ENCODE data around the gene ZC2HC1B.

The ZC2HC1B gene

DNA sequence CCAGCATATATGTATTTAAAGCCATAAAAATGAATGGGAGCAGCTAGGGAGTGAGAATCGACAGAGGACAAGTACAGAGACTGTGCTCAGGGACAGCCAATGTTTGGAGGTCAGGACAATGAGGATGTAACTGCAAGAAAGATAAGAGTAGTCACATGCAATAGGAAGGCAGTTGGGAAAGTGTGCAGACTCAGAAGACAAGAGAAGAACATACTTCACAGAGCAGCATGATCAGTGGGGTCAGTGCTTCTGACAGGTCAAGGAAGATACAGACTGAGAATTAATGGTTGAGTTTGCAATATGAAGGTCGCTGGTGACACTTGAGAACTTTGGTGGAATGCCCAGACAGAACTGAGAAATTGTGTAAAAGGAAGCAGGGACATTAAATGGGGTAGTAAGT is 118.7 kb downstream of the ZC2HC1B start:
- Histone ChIP-seq H3K36me3 (ENCODE audit: control insufficient read depth, insufficient read depth, low read length) (no peaks in the 10 kb centered on the region), H3K4me3 (replicated peaks; ENCODE audit: low read depth, low read length) (no peak overlapping the region), H3K27me3 (replicated peaks; ENCODE audit: control insufficient read depth, insufficient read depth, low read length) (no peaks in the 10 kb centered on the region)
- no peak for DNase-seq (ENCODE audit: extremely low read depth, insufficient read length)
- TF ChIP-seq, protein P1, sequence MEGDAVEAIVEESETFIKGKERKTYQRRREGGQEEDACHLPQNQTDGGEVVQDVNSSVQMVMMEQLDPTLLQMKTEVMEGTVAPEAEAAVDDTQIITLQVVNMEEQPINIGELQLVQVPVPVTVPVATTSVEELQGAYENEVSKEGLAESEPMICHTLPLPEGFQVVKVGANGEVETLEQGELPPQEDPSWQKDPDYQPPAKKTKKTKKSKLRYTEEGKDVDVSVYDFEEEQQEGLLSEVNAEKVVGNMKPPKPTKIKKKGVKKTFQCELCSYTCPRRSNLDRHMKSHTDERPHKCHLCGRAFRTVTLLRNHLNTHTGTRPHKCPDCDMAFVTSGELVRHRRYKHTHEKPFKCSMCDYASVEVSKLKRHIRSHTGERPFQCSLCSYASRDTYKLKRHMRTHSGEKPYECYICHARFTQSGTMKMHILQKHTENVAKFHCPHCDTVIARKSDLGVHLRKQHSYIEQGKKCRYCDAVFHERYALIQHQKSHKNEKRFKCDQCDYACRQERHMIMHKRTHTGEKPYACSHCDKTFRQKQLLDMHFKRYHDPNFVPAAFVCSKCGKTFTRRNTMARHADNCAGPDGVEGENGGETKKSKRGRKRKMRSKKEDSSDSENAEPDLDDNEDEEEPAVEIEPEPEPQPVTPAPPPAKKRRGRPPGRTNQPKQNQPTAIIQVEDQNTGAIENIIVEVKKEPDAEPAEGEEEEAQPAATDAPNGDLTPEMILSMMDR (IDR thresholded peaks at IDR 0.05; ENCODE audit: insufficient read depth, low read length, poor library complexity, severe bottlenecking): no peak

DNA sequence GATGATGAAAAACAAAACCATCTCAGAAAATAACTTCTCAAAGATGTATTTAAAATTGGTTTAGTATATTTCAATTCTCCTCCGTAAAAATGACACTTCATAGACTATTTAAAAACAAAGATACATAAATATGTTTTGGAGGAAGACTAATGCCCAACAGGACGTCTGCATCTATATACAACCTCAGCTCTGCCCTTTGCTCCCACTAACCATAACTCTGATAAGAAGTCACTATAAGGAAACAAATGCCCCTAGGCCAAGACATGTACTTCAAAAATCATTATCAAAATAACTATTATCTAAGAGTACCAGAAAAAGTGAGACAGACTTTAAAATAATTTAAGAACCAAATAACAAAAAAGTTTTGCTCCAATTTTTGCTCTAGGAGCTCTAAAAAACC is 120.4 kb downstream of the ZC2HC1B start:
- Histone ChIP-seq H3K27me3 (replicated peaks; ENCODE audit: control insufficient read depth, insufficient read depth, low read length) (no peaks in the 10 kb centered on the region), H3K36me3 (ENCODE audit: control insufficient read depth, insufficient read depth, low read length) (no peaks in the 10 kb centered on the region), H3K4me3 (replicated peaks; ENCODE audit: low read depth, low read length) (no peak overlapping the region)
- TF ChIP-seq, protein P1 (IDR thresholded peaks at IDR 0.05; ENCODE audit: insufficient read depth, low read length, poor library complexity, severe bottlenecking): no peak
- no peak for DNase-seq (ENCODE audit: extremely low read depth, insufficient read length)

DNA sequence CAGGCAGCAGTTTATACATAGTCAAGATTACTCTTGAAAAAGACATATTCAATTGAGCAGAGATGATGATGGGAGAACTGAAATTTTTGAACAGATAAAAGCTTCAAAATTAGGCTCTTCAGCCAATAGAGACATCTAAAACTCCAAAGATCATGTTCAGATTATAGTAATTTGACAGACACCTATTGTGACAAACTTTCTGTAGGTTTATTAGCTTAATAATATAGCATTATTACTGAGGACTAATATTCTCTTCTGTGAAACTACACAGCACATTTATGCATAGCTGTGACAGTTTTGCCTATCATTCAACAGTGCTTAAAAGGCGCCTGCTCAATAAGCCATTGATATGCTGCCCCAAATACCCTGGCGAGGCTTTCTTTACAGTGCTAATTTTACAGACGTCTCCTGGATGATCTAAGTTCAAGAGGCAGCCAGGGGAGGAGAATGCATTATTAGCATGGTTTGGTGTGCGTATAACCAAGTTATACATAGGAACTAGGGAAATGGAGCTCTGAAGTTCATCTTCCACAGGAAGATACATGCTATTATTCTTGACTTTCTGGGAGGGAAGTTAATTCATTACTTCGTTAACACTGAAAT is 122.3 kb downstream of the ZC2HC1B start:
- no peaks in the 10 kb centered on the region for H3K27me3 ChIP-seq (replicated peaks; ENCODE audit: control insufficient read depth, insufficient read depth, low read length)
- no peak overlapping the region for H3K4me3 ChIP-seq (replicated peaks; ENCODE audit: low read depth, low read length)
- TF ChIP-seq, protein P1 (IDR thresholded peaks at IDR 0.05; ENCODE audit: insufficient read depth, low read length, poor library complexity, severe bottlenecking): no peak
- H3K36me3 ChIP-seq (ENCODE audit: control insufficient read depth, insufficient read depth, low read length): no peaks in the 10 kb centered on the region
- no peak for DNase-seq (ENCODE audit: extremely low read depth, insufficient read length)

All from GM06990 (cell line).